HG02678 (cell line): ENCODE measurements around the gene CCL28.
"Not testable (repeated sequence)": the region's sequence is repeated elsewhere in the genome, so short reads cannot be mapped to it uniquely, and the experiment has no call there.

Source experiments
- ATAC-seq: cut with Tn5 transposase; IDR thresholded peaks from one replicate; pipeline ENCODE4 v1.9.1; 2021; ENCODE audit warnings: mild to moderate bottlenecking, moderate library complexity; ENCODE audit not compliant: unreplicated experiment

Gene CCL28

DNA sequence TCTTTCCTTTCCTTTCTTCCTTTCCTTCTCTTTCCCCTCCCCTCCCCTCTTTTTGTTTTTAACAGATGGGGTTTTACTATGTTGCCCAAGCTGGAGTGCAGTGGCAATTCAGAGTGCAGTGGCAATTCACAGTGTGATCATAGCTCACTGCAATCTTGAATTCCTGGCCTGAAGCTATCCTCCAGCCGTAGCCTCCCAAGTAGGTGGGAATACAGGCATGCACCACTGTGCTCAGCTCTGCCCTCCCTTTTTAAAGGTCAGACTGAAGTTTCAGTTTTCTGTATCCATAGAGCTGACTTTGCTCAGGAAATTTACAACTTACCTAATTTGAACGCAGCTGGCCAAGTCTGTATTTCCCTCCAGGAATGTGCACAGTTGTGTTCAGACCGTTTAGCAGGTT lies 696 bp downstream of the CCL28 start:
- no peak for ATAC-seq

DNA sequence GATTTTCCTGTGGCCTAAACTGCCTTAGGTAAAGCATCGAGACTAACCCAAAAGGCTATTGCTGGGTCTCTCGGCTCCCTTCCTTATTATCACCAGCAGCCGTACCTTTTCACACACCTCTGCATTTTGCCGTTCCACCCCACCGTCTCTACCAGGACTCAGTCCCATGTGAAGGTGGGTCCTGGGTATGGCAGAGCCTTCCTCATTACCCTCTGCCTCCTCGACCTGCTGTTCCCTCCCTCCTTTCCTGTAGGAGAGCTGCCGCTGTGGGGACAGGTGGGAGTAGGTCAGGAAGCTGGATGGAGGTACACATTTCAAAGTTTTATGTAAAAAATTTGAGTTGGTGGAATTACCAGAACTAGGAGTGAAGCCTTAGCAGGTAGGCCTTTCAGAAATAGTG lies 1.8 kb downstream of the CCL28 start:
- ATAC-seq, result no peak

DNA sequence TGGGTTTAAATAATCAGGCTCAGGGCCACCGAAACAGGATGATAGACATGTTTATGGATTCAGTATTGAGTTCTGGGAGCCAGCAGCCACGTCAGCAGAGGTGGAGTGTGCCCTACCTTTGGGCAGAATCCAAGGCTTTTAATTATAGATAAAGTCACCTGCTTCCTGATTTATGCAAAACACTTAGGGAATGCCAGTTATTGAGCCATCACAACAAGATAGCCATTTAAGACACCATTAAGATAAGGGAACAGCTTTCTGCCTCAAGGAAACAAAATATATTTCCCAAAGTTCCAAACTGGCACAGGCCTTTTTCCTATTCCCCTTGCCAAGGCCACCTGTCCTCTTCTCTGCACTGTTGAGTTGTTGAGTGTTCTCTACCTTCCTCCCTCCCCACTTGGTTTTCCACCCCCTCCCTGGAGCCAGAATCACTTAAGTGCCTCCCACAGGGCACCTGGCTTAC lies 2.4 kb downstream of the CCL28 start:
- no peak for ATAC-seq

DNA sequence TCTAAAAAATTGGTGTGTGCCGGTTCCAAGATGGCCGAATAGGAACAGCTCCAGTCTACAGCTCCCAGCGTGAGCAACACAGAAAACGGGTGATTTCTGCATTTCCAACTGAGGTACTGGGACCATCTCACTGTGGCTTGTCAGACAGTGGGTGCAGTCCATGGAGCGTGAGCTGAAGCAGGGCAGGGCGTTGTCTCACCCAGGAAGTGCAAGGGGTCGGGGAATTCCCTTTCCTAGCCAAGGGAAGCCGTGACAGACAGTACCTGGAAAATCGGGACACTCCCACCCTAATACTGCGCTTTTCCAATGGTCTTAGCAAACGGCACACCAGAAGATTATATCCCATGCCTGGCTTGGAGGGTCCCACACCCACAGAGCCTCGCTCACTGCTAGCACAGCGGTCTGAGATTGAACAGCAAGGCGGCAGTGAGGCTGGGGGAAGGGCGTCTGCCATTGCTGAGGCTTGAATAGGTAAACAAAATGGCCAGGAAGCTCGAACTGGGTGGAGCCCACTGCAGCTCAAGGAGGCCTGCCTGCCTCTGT lies 9.6 kb downstream of the CCL28 start:
- not testable (repeated sequence) for ATAC-seq

DNA sequence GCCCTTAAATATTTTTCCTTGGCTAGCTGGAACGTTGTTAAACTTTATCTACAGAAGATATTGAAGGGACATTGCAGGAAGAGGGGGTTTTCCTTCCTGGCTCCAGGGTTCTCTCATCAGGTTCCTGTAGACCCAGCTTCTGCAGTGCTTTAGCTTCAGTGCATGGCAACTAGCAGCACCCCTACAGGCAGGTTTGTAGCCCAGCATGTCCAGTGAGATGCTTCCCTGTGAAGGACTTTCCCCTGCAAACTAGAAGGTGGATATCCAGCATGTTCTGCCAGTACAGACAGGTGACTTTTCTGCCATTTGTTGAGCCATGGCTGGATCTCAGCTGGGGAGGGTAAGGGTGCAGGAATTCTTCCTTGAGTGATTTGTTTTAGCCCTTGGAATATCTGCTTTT lies 10.4 kb downstream of the CCL28 start:
- ATAC-seq, result no peak

DNA sequence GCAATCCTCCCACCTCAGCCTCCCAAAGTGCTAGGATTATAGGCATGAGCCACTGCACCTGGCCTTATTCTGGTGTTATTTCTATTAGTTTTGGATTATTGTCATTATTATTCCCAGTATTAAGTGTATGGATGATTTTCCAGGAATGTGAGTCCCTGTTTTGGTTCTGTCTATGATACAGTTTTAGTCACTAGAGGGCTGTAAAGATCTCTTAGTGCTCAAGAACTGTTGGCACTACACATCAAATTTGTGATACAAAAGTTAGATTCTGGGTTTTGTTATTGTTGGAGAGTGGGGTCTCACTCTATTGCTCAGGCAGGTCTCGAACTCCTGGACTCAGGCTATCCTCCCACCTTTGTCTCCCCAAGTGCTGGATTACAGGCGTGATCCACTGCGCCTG lies 12.1 kb downstream of the CCL28 start:
- no peak for ATAC-seq

DNA sequence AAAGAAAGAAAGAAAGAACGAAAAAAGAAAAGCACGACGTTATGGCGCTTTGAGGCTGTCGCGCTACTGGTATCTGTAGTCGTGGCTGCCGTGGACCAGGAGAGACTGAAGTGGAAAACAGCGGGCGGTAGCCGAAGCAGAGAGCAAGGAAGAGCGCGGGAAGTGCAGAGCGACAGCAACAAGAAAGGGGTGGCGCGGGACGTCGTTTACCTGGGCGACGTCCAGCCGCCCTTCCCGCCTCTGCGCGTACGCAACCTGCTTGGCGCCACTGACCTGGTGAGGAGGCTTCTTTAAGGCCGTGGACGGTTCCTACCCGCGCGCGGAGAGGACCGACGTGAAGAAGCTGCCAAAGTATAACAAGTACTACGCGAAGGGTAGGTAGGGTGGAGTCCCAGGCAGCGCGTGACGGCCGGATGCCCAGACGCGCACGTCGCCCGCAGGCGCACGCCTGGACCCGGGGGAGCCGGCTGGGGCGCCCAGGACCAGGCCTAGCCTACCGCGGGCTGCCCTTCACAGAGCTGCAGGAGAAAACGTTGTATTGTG lies 15.4 kb downstream of the CCL28 start:
- ATAC-seq, result peak; percentile 99

DNA sequence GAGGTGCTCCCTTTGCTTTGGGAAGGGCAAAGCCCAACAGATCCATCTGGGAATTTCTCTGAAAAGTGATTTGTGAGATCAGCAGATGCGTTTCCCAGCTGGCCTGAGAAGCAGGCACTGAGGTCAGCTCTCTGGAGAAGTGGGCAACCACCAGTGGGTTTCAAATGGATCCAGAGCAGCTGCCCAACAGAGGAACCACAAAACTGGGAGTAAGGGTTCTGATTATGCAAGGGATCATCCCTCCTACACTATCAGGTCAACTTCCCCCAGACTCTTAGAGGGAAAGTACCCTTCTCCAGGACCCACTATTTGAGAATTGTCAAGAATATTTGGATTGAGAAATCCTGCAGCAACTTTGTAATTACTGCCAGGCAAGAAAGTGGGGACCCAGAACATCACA lies 21.7 kb downstream of the CCL28 start:
- no peak for ATAC-seq

DNA sequence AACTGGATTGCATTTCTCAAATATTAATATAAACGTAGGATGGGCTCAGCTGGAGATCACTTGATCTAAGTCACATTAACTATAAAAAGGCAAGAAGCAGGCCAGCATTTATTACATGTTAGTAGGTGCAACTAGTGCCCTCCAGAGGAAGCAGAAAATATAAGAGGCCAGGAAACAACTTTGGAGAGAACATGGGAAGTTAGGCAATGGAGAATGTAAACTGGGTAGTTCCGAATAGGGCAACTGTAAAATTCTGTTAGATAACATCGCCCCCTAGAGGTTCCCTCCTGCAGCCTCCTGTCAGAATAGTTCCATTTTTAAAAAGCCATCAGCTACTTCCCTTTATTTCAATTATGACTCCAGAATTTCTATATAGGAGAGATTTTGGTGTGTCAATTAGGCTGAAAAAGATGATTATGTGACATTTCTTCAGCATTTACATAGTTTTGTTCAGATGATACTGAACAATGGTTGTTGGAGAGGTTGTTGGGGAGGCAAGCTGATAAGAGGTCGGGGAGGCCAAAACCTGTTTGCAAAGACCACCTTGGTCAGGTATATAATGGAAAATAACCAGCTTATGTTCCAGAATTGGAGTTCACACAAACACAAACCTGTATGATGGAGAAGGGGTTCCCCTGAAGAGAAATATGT lies 22.4 kb downstream of the CCL28 start:
- peak; percentile 68 for ATAC-seq

DNA sequence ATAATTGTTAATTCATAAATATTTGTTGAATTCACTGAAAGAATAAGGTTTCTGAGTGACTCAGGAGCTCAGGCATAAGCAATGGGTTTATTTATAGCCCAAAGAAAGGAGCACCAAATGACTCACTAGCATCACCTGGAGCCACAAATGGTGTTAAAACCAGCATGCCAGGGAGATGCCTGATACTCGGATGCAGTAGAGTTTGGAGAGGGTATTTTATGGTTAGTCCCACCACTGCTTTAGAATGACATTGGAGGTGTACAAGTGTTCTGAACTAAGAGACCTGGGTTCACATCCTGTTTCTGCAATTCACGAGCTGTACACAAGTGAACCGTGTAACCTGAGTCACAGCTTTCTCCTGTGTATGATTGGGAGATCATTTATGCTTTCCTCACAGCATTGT lies 25.2 kb downstream of the CCL28 start:
- ATAC-seq, result peak; percentile 37

DNA sequence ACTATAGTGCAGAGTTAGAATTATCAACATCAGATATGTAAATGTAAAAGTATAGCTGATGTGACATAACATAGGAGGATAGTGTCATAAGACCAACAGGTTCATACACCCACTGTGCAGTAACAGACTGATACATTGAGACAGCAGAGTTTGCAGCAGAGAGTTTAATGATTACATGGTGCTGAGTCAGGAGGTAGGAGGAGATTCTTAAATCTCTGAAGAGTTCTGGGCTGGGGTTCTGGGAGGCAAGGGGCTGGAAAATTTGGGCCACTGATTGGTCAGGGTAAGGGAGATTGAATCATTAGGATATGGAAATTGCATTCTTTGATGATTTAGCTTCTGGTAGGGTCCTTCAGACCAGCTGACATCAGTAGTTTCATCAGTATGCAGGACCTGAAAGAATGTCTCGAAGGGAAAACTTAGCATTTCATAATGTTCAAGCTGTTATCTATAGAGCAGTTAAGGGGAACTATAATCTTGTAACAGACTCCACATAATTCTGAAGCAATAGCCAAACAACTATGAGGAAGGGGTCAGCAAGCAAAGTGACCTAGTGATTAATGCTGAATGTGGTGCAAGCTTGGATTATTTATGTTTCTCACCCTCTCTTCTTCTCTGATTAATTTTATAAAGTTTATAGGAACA lies 35.6 kb downstream of the CCL28 start:
- ATAC-seq, result no peak

DNA sequence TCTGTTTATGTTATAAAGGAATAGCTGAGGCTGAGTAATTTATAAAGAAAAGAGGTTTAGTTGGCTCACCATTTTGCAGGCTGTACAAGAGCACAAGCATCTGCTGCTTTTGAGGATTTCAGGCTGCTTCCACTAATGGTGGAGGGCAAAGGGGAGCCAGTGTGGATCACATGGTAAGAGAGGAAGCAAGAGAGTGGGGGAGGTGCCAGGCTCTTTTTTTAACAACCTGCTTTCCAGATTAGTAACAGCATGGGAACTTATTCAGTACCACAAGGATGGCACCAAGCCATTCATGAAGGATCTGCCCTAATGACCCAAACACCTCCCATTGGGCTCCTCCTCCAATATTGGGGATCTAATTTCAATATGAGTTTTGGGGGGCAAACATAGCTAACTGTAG lies 40.4 kb downstream of the CCL28 start:
- no peak for ATAC-seq

DNA sequence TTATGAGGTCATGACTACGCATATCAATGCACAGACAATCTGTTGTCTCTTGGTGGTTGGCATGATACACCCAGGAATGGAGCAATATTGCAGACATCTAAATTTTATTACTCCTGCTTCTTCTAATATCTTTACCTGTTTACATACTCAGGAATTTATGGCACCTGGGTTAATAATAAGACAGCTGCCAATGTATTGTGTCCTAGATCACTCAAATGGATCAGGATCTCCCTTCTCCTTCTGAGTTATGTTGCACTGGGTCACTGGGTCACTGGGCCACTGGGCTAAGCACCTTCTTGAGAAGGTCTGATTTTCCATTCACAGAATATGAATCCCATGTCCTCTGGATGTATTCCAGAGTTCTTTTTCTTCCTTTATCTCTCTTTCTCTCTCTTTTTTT lies 41.8 kb downstream of the CCL28 start:
- no peak for ATAC-seq

DNA sequence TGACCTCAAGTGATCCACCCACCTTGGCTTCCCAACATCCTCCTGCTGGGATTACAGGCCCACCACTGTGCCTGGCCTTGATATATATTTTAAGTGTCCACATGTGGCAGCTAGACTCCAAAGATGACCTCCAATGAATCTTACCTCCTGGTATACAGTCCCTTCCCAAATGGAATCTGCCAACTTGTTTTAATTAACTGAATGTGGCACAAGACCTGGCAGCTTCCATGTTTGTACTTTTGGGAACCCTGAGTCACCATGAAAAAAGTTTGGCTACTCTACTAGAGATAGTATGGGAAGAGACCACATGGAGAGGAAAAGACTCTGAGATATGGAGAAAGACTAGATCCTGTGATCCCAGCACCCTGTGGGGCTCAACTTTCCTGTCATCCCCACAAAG lies 42.5 kb downstream of the CCL28 start:
- ATAC-seq, result no peak

DNA sequence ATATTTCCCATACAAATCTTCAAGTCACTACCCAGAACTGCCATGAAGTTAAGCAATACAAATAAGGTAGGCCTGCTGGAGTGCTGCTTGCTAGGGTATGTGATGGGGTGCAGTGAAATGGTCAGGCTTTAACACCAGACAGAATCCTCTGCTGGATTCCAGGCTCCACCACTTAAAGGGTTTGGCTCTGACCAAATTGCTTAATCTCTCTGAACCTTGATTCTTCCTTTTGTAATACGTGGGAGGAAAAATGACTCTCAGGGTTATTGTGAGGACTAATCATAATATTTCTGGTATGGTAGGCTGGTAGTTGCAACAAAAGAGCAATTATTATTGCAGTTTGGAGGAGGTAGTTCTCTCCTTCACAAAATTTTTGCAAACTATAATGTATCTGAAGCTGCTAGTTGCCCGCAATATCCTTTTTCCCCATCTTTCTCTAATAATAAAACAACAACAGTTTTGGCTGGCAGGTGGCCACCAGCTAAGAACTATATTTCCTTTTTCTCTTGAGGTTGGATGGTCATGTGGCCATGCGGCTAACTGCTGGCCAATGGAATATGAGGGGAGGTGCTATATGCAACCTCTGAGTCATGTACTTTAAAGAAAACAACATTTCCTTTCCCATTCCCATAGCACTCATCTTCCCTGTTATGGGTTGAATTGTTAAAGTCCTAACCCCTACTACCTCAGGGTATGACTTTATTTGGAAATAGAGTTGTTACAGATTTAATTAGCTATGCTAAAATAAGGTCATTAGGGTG lies 44.1 kb downstream of the CCL28 start:
- no peak for ATAC-seq

DNA sequence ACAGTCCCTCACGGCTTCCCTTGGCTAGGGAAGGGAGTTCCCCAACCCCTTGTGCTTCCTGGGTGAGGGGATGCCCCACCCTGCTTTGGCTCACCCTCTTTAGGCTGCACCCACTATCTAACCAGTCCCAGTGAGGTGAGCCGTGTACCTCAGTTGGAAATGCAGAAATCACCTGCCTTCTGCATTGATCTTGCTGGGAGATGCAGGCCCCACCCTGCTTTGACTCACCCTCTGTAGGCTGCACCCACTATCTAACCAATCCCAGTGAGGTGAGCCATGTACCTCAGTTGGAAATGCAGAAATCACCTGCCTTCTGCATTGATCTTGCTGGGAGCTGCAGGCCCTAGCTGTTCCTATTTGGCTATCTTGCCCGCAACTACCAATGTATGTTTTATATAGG lies 44.7 kb downstream of the CCL28 start:
- ATAC-seq, result no peak

DNA sequence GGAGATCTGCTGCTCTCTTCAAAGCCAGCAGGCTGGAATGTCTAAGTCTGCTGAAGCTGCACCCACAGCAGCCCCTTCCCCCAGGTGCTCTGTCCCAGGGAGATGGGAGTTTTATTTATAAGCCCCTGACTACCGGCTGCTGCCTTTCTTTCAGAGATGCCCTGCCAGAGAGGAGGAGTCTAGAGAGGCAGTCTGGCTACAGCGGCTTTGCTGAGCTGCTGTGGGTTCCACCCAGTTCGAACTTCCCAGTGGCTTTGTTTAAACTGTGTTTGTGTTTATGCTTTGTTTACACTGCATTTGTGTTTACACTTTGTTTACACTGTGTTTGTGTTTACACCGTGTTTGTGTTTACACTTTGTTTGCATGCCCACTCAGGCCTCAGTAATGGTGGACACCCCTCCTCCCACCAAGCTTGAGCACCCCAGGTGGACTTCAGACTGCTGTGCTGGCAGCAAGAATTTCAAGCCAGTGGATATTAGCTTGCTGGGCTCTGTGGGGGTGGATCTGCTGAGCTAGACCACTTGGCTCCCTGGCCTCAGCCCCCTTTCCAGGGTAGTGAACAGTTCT lies 45.4 kb downstream of the CCL28 start:
- ATAC-seq, result not testable (repeated sequence)

DNA sequence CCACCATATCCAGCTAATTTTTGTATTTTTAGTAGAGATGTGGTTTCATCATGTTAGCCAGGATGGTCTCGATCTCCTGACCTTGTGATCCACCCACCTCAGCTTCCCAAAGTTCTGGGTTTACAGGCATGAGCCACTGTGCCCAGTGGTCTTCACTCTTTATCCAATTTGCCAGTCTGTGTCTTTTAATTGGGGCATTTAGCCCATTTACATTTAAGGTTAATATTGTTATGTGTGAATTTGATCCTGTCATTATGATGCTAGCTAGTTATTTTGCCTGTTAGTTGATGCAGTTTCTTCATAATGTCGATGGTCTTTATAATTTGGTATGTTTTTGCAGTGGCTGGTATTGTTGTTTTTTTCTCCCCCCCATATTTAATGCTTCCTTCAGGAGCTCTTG lies 47.0 kb downstream of the CCL28 start:
- not testable (repeated sequence) for ATAC-seq

DNA sequence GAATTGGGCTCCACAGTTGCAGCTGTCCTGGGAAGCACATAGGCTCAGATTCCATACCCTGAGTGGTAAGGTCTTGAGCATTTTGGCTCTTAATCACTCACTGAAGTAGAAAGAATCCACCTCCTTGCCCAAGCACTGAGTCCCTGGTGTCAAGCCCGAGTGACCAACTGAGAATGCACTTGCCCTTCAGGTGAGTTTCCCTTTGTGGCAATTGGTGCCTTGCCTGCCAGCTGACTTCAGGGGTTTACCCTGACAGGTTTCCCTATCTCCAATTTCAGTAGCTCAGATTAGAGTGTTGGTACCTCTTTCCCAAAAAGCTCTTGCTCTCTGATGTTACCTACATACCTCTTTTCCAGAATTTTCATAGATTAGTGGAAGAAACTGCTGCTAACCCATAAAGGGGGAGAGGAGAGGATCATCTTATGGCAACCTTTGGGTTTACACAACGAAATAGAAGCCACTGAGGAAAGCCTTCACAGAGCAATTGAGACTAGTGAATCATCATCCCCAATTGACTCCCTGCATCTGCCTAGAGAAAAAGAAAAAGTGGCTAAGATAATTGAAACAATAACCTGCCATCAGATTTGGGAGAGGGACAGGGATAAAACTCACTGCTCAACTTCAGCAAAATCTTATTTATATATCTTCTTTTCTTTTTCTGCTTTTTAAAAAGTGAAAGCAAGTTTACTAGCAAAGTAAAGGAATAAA lies 48.6 kb downstream of the CCL28 start:
- no peak for ATAC-seq

DNA sequence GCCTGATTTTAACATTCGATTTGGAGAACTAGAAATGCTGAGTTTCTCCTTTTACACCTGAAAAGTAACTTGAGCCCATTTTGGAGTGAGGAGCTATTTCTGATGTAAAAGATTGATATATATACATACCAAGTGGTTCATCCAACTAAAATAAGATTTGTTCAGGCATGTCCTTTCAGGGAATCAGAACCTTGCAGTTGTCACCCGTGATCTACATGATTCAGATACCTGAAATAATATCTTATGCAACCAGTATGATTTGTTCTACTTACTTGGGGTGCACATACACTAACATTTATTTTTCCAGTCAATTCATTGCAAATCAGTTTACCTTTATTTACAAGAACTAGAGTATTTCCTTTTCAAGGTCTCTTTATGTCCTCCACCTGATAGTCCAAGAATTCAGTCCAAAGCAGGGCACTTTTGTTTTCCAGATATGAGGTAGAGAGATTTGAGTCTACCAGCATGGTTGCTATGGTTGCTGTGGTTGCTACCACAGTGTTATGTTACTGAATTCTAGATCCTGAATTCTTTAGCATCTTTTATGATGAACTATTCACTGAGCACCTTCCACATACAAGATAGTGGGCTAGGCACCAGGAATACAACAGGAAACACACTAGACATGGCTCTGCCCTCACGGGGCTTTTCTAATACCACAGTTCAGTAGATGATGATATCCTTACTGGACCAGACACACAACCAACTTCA lies 49.3 kb downstream of the CCL28 start:
- ATAC-seq, result no peak
